Body of pancreas (tissue), 4 donors: ENCODE results near the gene PPARGC1A. TPM values are rescaled to one million over a fixed set of nuclear protein-coding genes. Genes with fewer than 3 reads are reported as not detected.

Experiments used
- ATAC-seq: fragments of 150-250 bp; one replicate; pipeline ENCODE4 v1.9.1; 2016
- DNase-seq, 4 donors: peaks; one replicate each; pipeline ENCODE4 v3.0.0-alpha.2; 2019
- H3K27ac ChIP-seq, 4 donors: fragments of 200-600 bp; sonication (generic); 1 replicate in 3 of 4; 2 replicates in 1 of 4; pipeline versions ENCODE4 v1.5.1 to v1.6.1; 2016 to 2019; ENCODE audit warnings: mild to moderate bottlenecking in 1 of 4, mixed read lengths in 1 of 4, moderate library complexity in 1 of 4
- H3K27me3 ChIP-seq, 2 donors: fragments of 200-600 bp; sonication (generic); one replicate each; pipeline ENCODE4 v1.6.0; 2016; ENCODE audit warnings: mild to moderate bottlenecking in 1 of 2
- H3K36me3 ChIP-seq, 2 donors: fragments of 200-600 bp; sonication (generic); replicated peaks in 1 of 2; 2 replicates each; pipeline ENCODE4 v1.5.1; 2016; ENCODE audit warnings: low read depth in 2 of 2; ENCODE audit not compliant: insufficient read depth in 1 of 2
- H3K4me1 ChIP-seq: fragments of 200-600 bp; sonication (generic); one replicate; pipeline ENCODE4 v1.6.0; 2016
- H3K4me3 ChIP-seq, 2 donors: fragments of 200-600 bp; sonication (generic); 1 replicate in 1 of 2; 2 replicates in 1 of 2; pipeline ENCODE4 v1.5.1; 2016 to 2019
- H3K9me3 ChIP-seq, 3 donors: fragments of 200-600 bp; sonication (generic); 1 replicate in 2 of 3; 2 replicates in 1 of 3; pipeline ENCODE4 v1.5.1; 2016
- CTCF ChIP-seq, 7 experiments: fragments of 450-650 bp in 4 of 7; fragments of 200-600 bp in 3 of 7; sonication (generic) in 3 of 7; IDR thresholded peaks; one replicate each; pipeline ENCODE4 v1.5.1; 2016 to 2019; ENCODE audit warnings: antibody characterized with exemption in 7 of 7
- POLR2A ChIP-seq, 3 donors: fragments of 450-650 bp; IDR thresholded peaks; one replicate each; pipeline ENCODE4 v1.6.1; 2016; ENCODE audit warnings: antibody characterized with exemption in 3 of 3, mild to moderate bottlenecking in 2 of 3
- WGBS, 2 donors: methylation state at CpG; one replicate each; pipeline ENCODE4 v1.1.5; 2017; 5-methylcytosine and 5-hydroxymethylcytosine counted together
- intact Hi-C: fragments of 100-400 bp; cut with DNase I; formaldehyde crosslinking; loops from one replicate; pipeline ENCODE4 v1.15.1; 2023
- total RNA-seq, 2 donors: library from RNA; depleted of rRNA; stranded (reverse); fragments of >200 nt; gene quantifications; one replicate each; pipeline ENCODE4 v1.1.0, GENCODE V29; 2016

Gene PPARGC1A
- total RNA-seq, 2 donors from 2014 or later: 8.0 to 44.8 TPM

GRCh38 chr4:23844961-23845360 is 44.9 kb downstream of the PPARGC1A start:
- 40 to 50% methylated on average over 4 of the region's 4 CpGs for WGBS, 2 donors
- H3K4me1 ChIP-seq: no peaks in the 10 kb centered on the region
- no peak overlapping the region for H3K27ac ChIP-seq
- H3K27me3 ChIP-seq: no peaks in the 10 kb centered on the region
- H3K4me3 ChIP-seq: no peak overlapping the region
- ATAC-seq: no peak
- H3K36me3 ChIP-seq: no peaks in the 10 kb centered on the region
- no peak for TF ChIP-seq POLR2A (IDR thresholded peaks at IDR 0.05)
- no peak for TF ChIP-seq CTCF (IDR thresholded peaks at IDR 0.05)
- no peaks in the 10 kb centered on the region for H3K9me3 ChIP-seq
- DNase-seq: no peak
- intact Hi-C loops: no loop called here

- peak overlapping the region in 1 of 4 donors; percentile 1 for H3K27ac ChIP-seq
- H3K9me3 ChIP-seq: no peaks in the 10 kb centered on the region
- no peak overlapping the region for H3K4me3 ChIP-seq
- ATAC-seq (no peak), DNase-seq (no peak)
- TF ChIP-seq POLR2A (IDR thresholded peaks at IDR 0.05) (no peak), CTCF (IDR thresholded peaks at IDR 0.05) (no peak)
- H3K36me3 ChIP-seq: no peaks in the 10 kb centered on the region
- peaks cover 6% of the 10 kb centered on the region for H3K4me1 ChIP-seq
- 64 to 65% methylated on average over 4 of the region's 4 CpGs for WGBS, 2 donors
- intact Hi-C loops: no loop called here
- no peaks in the 10 kb centered on the region for H3K27me3 ChIP-seq
Measured at GRCh38 chr4:23839279-23839678, 50.6 kb downstream of the PPARGC1A start.

- intact Hi-C loops: no loop called here
- Histone ChIP-seq H3K27me3 (no peaks in the 10 kb centered on the region), H3K27ac (no peak overlapping the region), H3K4me3 (no peak overlapping the region), H3K9me3 (no peaks in the 10 kb centered on the region), H3K36me3 (no peaks in the 10 kb centered on the region), H3K4me1 (peaks cover 6% of the 10 kb centered on the region)
- DNase-seq (no peak), ATAC-seq (no peak)
- TF ChIP-seq POLR2A (IDR thresholded peaks at IDR 0.05) (no peak), CTCF (IDR thresholded peaks at IDR 0.05) (no peak)
- 58 to 69% methylated on average over 3 of the region's 3 CpGs for WGBS, 2 donors
Measured at GRCh38 chr4:23838607-23839006, 51.2 kb downstream of the PPARGC1A start.

GRCh38 chr4:23838131-23838530 is 51.7 kb downstream of the PPARGC1A start:
- H3K4me1 ChIP-seq: peaks cover 6% of the 10 kb centered on the region
- DNase-seq (no peak), ATAC-seq (no peak)
- no peak overlapping the region for H3K4me3 ChIP-seq
- no peaks in the 10 kb centered on the region for H3K36me3 ChIP-seq
- no peaks in the 10 kb centered on the region for H3K27me3 ChIP-seq
- intact Hi-C loops: no loop called here
- no peak overlapping the region for H3K27ac ChIP-seq
- H3K9me3 ChIP-seq: no peaks in the 10 kb centered on the region
- 70 to 72% methylated on average over 3 of the region's 3 CpGs for WGBS, 2 donors
- no peak for TF ChIP-seq CTCF (IDR thresholded peaks at IDR 0.05)
- TF ChIP-seq POLR2A (IDR thresholded peaks at IDR 0.05): no peak

GRCh38 chr4:23837371-23837770 is 52.5 kb downstream of the PPARGC1A start:
- no peak for TF ChIP-seq POLR2A (IDR thresholded peaks at IDR 0.05)
- no peak for TF ChIP-seq CTCF (IDR thresholded peaks at IDR 0.05)
- Histone ChIP-seq H3K9me3 (no peaks in the 10 kb centered on the region), H3K27me3 (no peaks in the 10 kb centered on the region), H3K4me1 (peaks cover 6% of the 10 kb centered on the region), H3K36me3 (no peaks in the 10 kb centered on the region), H3K27ac (no peak overlapping the region), H3K4me3 (no peak overlapping the region)
- intact Hi-C loops: no loop called here
- ATAC-seq: no peak
- 51 to 55% methylated on average over 2 of the region's 2 CpGs for WGBS, 2 donors
- no peak for DNase-seq
